ENCODE measurements around the gene INAVA. TPM values are rescaled to one million over a fixed set of nuclear protein-coding genes. Genes with fewer than 3 reads are reported as not detected.

Gene INAVA
- total and polyA plus RNA-seq, 4 donors: 5.8 to 17.1 (median 9.3) TPM

DNA sequence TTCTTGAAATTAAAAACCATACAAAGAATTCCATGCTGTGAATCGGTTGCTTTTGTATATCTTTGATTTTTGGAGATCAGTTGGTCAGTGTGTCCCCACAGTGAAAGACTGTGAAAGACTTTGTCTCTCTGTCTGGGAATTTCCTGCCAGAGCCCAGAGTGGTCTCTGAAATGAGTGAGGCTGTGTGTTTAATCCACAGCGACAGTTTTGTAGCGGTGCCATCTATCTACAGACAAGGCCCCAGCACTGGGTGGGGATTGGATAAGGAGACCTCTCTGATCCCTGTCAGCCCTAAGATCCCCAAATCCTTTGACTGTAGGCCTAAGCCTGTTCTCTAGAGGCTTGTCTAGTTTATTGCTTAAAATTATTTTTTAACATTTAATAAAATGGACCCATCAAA, 11.6 kb upstream of the INAVA start:
- H3K27ac ChIP-seq (ENCODE audit: low read depth in 1 of 2, low read length in 1 of 2): no peak overlapping the region
- no peak for TF ChIP-seq CTCF (IDR thresholded peaks at IDR 0.05; ENCODE audit: control extremely low read depth, extremely low read depth)
- H3K36me3 ChIP-seq (ENCODE audit: control insufficient read depth in 4 of 4, insufficient read depth in 4 of 4, low read length in 4 of 4): no peaks in the 10 kb centered on the region
- H3K9ac ChIP-seq (ENCODE audit: insufficient read depth in 1 of 2, low read length in 2 of 2): no peak overlapping the region
- ATAC-seq (ENCODE audit: insufficient read depth, low FRiP score) (no peak), DNase-seq (no peak)
- H3K27me3 ChIP-seq (ENCODE audit: control insufficient read depth in 3 of 3, insufficient read depth in 3 of 3, low read length in 2 of 3): no peaks in the 10 kb centered on the region
- H3K4me3 ChIP-seq: no peak overlapping the region
- H3K4me1 ChIP-seq (ENCODE audit: control insufficient read depth in 5 of 5, insufficient read depth in 5 of 5, low read length in 5 of 5): peaks cover 0 to under 1% (median 0%) of the 10 kb centered on the region in 5 donors
- H3K9me3 ChIP-seq (ENCODE audit: control insufficient read depth in 4 of 4, insufficient read depth in 3 of 4, low read length in 3 of 4): no peaks in the 10 kb centered on the region
- WGBS, 2 donors: 89 to 90% methylated on average over 3 of the region's 3 CpGs

- Histone ChIP-seq H3K9ac (ENCODE audit: insufficient read depth in 1 of 2, low read length in 2 of 2) (no peak overlapping the region), H3K4me3 (no peak overlapping the region), H3K4me1 (ENCODE audit: control insufficient read depth in 5 of 5, insufficient read depth in 5 of 5, low read length in 5 of 5) (peaks cover 0 to 12% (median 2%) of the 10 kb centered on the region in 5 donors), H3K36me3 (ENCODE audit: control insufficient read depth in 4 of 4, insufficient read depth in 4 of 4, low read length in 4 of 4) (no peaks in the 10 kb centered on the region), H3K27ac (ENCODE audit: low read depth in 1 of 2, low read length in 1 of 2) (no peak overlapping the region), H3K27me3 (ENCODE audit: control insufficient read depth in 3 of 3, insufficient read depth in 3 of 3, low read length in 2 of 3) (no peaks in the 10 kb centered on the region), H3K9me3 (ENCODE audit: control insufficient read depth in 4 of 4, insufficient read depth in 3 of 4, low read length in 3 of 4) (no peaks in the 10 kb centered on the region)
- 88 to 92% methylated on average over 6 of the region's 6 CpGs for WGBS, 2 donors
- no peak for TF ChIP-seq CTCF (IDR thresholded peaks at IDR 0.05; ENCODE audit: control extremely low read depth, extremely low read depth)
- ATAC-seq (ENCODE audit: insufficient read depth, low FRiP score): no peak
- DNase-seq: no peak
Observed at GRCh38 chr1:200885623-200886402, 8.9 kb upstream of the INAVA start.

GRCh38 chr1:200886594-200886993, 8.1 kb upstream of the INAVA start:
- ATAC-seq (ENCODE audit: insufficient read depth, low FRiP score) (no peak), DNase-seq (no peak)
- Histone ChIP-seq H3K4me3 (no peak overlapping the region), H3K27ac (ENCODE audit: low read depth in 1 of 2, low read length in 1 of 2) (no peak overlapping the region), H3K9me3 (ENCODE audit: control insufficient read depth in 4 of 4, insufficient read depth in 3 of 4, low read length in 3 of 4) (no peaks in the 10 kb centered on the region), H3K27me3 (ENCODE audit: control insufficient read depth in 3 of 3, insufficient read depth in 3 of 3, low read length in 2 of 3) (no peaks in the 10 kb centered on the region), H3K4me1 (ENCODE audit: control insufficient read depth in 5 of 5, insufficient read depth in 5 of 5, low read length in 5 of 5) (peaks cover 0 to 16% (median 5%) of the 10 kb centered on the region in 5 donors), H3K9ac (ENCODE audit: insufficient read depth in 1 of 2, low read length in 2 of 2) (no peak overlapping the region), H3K36me3 (ENCODE audit: control insufficient read depth in 4 of 4, insufficient read depth in 4 of 4, low read length in 4 of 4) (no peaks in the 10 kb centered on the region)
- WGBS, 2 donors: 92% methylated on average over 2 of the region's 2 CpGs
- TF ChIP-seq CTCF (IDR thresholded peaks at IDR 0.05; ENCODE audit: control extremely low read depth, extremely low read depth): no peak

All from lung (tissue), 12 donors.